Panc1 (cell line): ENCODE data around the gene CNTNAP4. TPM values are rescaled to one million over a fixed set of nuclear protein-coding genes. Genes with fewer than 3 reads are reported as not detected.

ENCODE experiments used
- ATAC-seq: fragments of 200-7000 bp; cut with Tn5 transposase; 2 replicates; pipeline ENCODE4 v1.9.1; 2020; ENCODE audit warnings: mild to moderate bottlenecking, moderate library complexity
- BruUV-seq: library from RNA; stranded (reverse); fragments of 400-500 nt; replicated peaks from 2 replicates; lab custom pipeline; 2021; lab: Mats Ljungman, UMichigan
- CTCF ChIA-PET: fragments of 300-600 bp; sonication (Branson Sonifier 250); formaldehyde crosslinking; loops from one replicate; lab custom pipeline; 2022; ENCODE audit warnings: antibody characterized with exemption; lab: Charles Lee
- POLR2A ChIA-PET: fragments of 300-600 bp; sonication (Branson Sonifier 250); formaldehyde crosslinking; loops from one replicate; lab custom pipeline; 2022; ENCODE audit warnings: antibody characterized with exemption; lab: Charles Lee
- DNase-seq: peaks from one replicate; pipeline ENCODE4 v3.0.0-alpha.2; 2010; ENCODE audit warnings: low read depth, low spot score
- H3K27ac ChIP-seq: 2 replicates; pipeline ENCODE4 v1.5.1; 2011; ENCODE audit warnings: mild to moderate bottlenecking, low read length, inconsistent platforms
- H3K27me3 ChIP-seq: fragments of 200-500 bp; sonication (Bioruptor generic); 2 replicates; pipeline ENCODE4 v1.6.0; 2014; ENCODE audit warnings: low read length, inconsistent platforms; ENCODE audit not compliant: control insufficient read depth, insufficient read depth
- H3K36me3 ChIP-seq: fragments of 200-500 bp; sonication (Bioruptor generic); 2 replicates; pipeline ENCODE4 v1.5.1; 2014; ENCODE audit warnings: inconsistent platforms, mild to moderate bottlenecking, low read length, moderate library complexity; ENCODE audit not compliant: control insufficient read depth, insufficient read depth
- H3K4me1 ChIP-seq: 2 replicates; pipeline ENCODE4 v1.5.1; 2011; ENCODE audit warnings: inconsistent platforms, mild to moderate bottlenecking, low read length, moderate library complexity; ENCODE audit not compliant: control insufficient read depth, insufficient read depth
- H3K4me3 ChIP-seq, 2 experiments: 2 replicates each; pipeline ENCODE4 v1.5.1; 2011 to 2012; ENCODE audit warnings: low read depth in 2 of 2, low read length in 2 of 2, mild to moderate bottlenecking in 2 of 2, inconsistent platforms in 1 of 2, moderate library complexity in 1 of 2
- H3K9me3 ChIP-seq: fragments of 200-500 bp; sonication (Bioruptor generic); 2 replicates; pipeline ENCODE4 v1.5.1; 2014; ENCODE audit warnings: low read depth, mild to moderate bottlenecking, inconsistent platforms, low read length, moderate library complexity; ENCODE audit not compliant: control insufficient read depth, insufficient read depth
- CTCF ChIP-seq: fragments of 450-650 bp; IDR thresholded peaks from 2 replicates; pipeline ENCODE4 v1.5.1; 2017; ENCODE audit warnings: mild to moderate bottlenecking
- POLR2AphosphoS5 ChIP-seq: IDR thresholded peaks from 2 replicates; pipeline ENCODE4 v1.6.1; 2012; ENCODE audit warnings: mild to moderate bottlenecking, low read depth, low read length, moderate library complexity
- REST ChIP-seq, 2 experiments: IDR thresholded peaks; 2 replicates each; pipeline ENCODE4 v1.6.1; 2011 to 2012; ENCODE audit warnings: low read depth in 2 of 2, control low read depth in 1 of 2, low read length in 1 of 2, mild to moderate bottlenecking in 1 of 2, moderate library complexity in 1 of 2; ENCODE audit not compliant: insufficient read depth in 1 of 2
- SIN3A ChIP-seq: IDR thresholded peaks from 2 replicates; pipeline ENCODE4 v1.6.1; 2012; ENCODE audit warnings: low read depth, mild to moderate bottlenecking, low read length, moderate library complexity, borderline replicate concordance; ENCODE audit not compliant: insufficient read depth
- TCF7L2 ChIP-seq: IDR thresholded peaks from 2 replicates; pipeline ENCODE4 v1.6.1; 2011; ENCODE audit warnings: mild to moderate bottlenecking, low read depth, low read length, inconsistent platforms
- in situ Hi-C: cut with HindIII; loops from 2 replicates; pipeline ENCODE4 v1.10.0; 2016; ENCODE audit warnings: low sequenced_read_pairs, low pct_unique_long_range_greater_than_20kb
- intact Hi-C: fragments of 100-400 bp; cut with micrococcal nuclease; formaldehyde crosslinking; loops from one replicate; pipeline ENCODE4 v1.10.0; 2022; ENCODE audit not compliant: unreplicated experiment
- total RNA-seq: library from RNA; stranded (reverse); gene quantifications from one replicate; pipeline ENCODE4 v1.2.1, GENCODE V29; 2021; ENCODE audit not compliant: unreplicated experiment

CNTNAP4 gene
- total RNA-seq, 1 experiment from 2014 or later, result not detected

- DNase-seq, result no peak
- ChIA-PET POLR2A (no interaction called here), CTCF (no interaction called here)
- no peaks in the 10 kb centered on the region for H3K36me3 ChIP-seq
- no peaks in the 10 kb centered on the region for H3K4me1 ChIP-seq
- H3K27me3 ChIP-seq, result no peaks in the 10 kb centered on the region
- no peak for TF ChIP-seq CTCF
- TF ChIP-seq POLR2AphosphoS5, result no peak
- TF ChIP-seq TCF7L2, result no peak
- TF ChIP-seq SIN3A, result no peak
- no peak for TF ChIP-seq REST (IDR thresholded peaks at IDR 0.05; ENCODE audit: insufficient read depth in 1 of 2, low read depth in 2 of 2, low read length in 1 of 2)
- H3K4me3 ChIP-seq, result no peak overlapping the region
- intact Hi-C loops, result no loop called here
- BruUV-seq, result no TSS peak
- no peak overlapping the region for H3K27ac ChIP-seq
- no peaks in the 10 kb centered on the region for H3K9me3 ChIP-seq
- ATAC-seq, result no peak
- in situ Hi-C loops, result no loop called here
Measured at GRCh38 chr16:76373998-76374397, 96.8 kb downstream of the CNTNAP4 start.

DNA sequence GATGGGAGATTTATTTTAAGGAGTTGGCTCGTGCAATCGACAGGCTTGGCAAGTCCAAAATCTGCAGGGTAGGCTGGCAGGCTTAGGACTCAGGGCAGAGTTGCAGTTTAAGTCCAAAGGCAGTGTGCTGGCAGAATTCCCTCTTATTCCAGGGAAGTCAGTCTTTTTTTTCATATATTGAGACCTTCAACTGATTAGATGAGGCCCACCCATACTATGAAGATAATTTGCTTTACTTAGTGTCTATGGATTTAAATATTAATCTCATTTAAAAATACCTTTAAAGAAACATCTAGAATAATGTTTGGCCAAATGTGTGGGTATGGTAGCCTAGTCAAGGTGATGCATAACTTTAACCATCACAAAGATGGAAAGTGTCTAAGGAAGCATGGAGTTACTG is 99.8 kb downstream of the CNTNAP4 start:
- in situ Hi-C loops (no loop called here), intact Hi-C loops (no loop called here)
- H3K36me3 ChIP-seq, result no peaks in the 10 kb centered on the region
- POLR2A ChIA-PET, result no interaction called here
- no peak for ATAC-seq
- TF ChIP-seq SIN3A (no peak), POLR2AphosphoS5 (no peak), CTCF (no peak), REST (IDR thresholded peaks at IDR 0.05; ENCODE audit: insufficient read depth in 1 of 2, low read depth in 2 of 2, low read length in 1 of 2) (no peak), TCF7L2 (no peak)
- no peak overlapping the region for H3K4me3 ChIP-seq
- DNase-seq, result no peak
- no peak overlapping the region for H3K27ac ChIP-seq
- no peaks in the 10 kb centered on the region for H3K9me3 ChIP-seq
- BruUV-seq, result no TSS peak
- CTCF ChIA-PET, result no interaction called here
- H3K4me1 ChIP-seq, result no peaks in the 10 kb centered on the region
- no peaks in the 10 kb centered on the region for H3K27me3 ChIP-seq
